ENCODE measurements around the gene RET. TPM values are rescaled to one million over a fixed set of nuclear protein-coding genes. Genes with fewer than 3 reads are reported as not detected.

The RET gene
- total and polyA plus RNA-seq, 2 of the 8 experiments (the other 6 are each of a cell fraction or from before 2014, with no cell fraction given), result 6.7 to 8.4 TPM

DNA sequence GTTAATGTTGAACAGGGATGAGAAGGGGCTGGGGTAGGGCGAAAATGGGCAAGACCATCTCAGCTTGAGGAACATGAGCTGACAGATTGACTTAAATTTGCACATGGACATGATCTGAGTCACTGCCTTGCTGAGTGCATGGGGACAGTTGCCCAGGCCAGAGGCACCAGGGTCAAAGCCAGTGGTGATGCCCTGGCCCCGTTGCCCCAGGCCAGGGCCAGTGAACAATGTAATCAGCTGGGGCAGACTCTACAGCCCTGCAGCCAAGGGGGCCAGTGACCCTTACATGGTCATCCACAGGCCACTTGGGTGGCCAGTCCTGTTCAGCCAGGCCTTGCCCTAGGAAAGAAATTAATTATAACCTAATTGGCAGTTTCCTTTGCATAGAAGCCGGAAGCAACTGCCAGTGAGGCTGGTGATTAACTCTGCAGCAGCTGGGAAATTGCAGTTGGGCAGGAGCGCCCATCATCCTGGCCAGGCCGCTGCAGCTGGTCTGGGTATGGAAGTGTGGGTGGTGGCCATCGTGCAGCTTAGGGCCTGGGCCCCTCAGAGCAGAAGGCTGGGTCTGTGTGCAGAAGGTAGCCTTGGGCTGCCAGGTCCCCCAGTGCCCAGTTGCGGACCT is 9.6 kb downstream of the RET start (continued):
- TF ChIP-seq EGR1 (IDR thresholded peaks at IDR 0.05; ENCODE audit: borderline replicate concordance, low read depth, low read length), result no peak
- no peak for TF ChIP-seq BRCA1 (IDR thresholded peaks at IDR 0.05; ENCODE audit: low read depth, low read length)
- TF ChIP-seq TEAD4 (IDR thresholded peaks at IDR 0.05; ENCODE audit: low read depth, low read length), result no peak
- no peak for TF ChIP-seq FOSL1 (IDR thresholded peaks at IDR 0.05; ENCODE audit: insufficient read depth, low read depth, low read length)
- no peak for TF ChIP-seq TBP (IDR thresholded peaks at IDR 0.05; ENCODE audit: low read depth, low read length)
- no peak for TF ChIP-seq SRF (IDR thresholded peaks at IDR 0.05; ENCODE audit: low read depth, low read length)
- no peak for TF ChIP-seq JUN (IDR thresholded peaks at IDR 0.05; ENCODE audit: low read depth, low read length)

All from H1 (cell line).